ENCODE results near the gene WWOX. TPM values are rescaled to one million over a fixed set of nuclear protein-coding genes. Genes with fewer than 3 reads are reported as not detected.

The WWOX gene
- total RNA-seq, 1 donor, result 8.2 TPM

- no peak for TF ChIP-seq CTCF (IDR thresholded peaks at IDR 0.05; ENCODE audit: insufficient read depth, low read depth, low read length)
- DNase-seq (ENCODE audit: low read depth), result no peak
- H3K4me3 ChIP-seq (ENCODE audit: low read depth, low read length), result no peak overlapping the region
Measured at GRCh38 chr16:78137179-78137578, 37.7 kb downstream of the WWOX start.

GRCh38 chr16:78137782-78138616 is 38.5 kb downstream of the WWOX start:
- no peak for DNase-seq (ENCODE audit: low read depth)
- no peak overlapping the region for H3K4me3 ChIP-seq (ENCODE audit: low read depth, low read length)
- TF ChIP-seq CTCF (IDR thresholded peaks at IDR 0.05; ENCODE audit: insufficient read depth, low read depth, low read length), result no peak

GRCh38 chr16:78140818-78141466 is 41.5 kb downstream of the WWOX start:
- TF ChIP-seq CTCF (IDR thresholded peaks at IDR 0.05; ENCODE audit: insufficient read depth, low read depth, low read length), result no peak
- DNase-seq (ENCODE audit: low read depth), result no peak
- no peak overlapping the region for H3K4me3 ChIP-seq (ENCODE audit: low read depth, low read length)

- no peak for DNase-seq (ENCODE audit: low read depth)
- no peak overlapping the region for H3K4me3 ChIP-seq (ENCODE audit: low read depth, low read length)
- TF ChIP-seq CTCF (IDR thresholded peaks at IDR 0.05; ENCODE audit: insufficient read depth, low read depth, low read length), result no peak
Measured at GRCh38 chr16:78142788-78143187, 43.3 kb downstream of the WWOX start.

GRCh38 chr16:78146807-78147206 is 47.4 kb downstream of the WWOX start:
- no peak for TF ChIP-seq CTCF (IDR thresholded peaks at IDR 0.05; ENCODE audit: insufficient read depth, low read depth, low read length)
- no peak overlapping the region for H3K4me3 ChIP-seq (ENCODE audit: low read depth, low read length)
- no peak for DNase-seq (ENCODE audit: low read depth)

GRCh38 chr16:78147911-78148401 is 48.5 kb downstream of the WWOX start:
- no peak overlapping the region for H3K4me3 ChIP-seq (ENCODE audit: low read depth, low read length)
- DNase-seq (ENCODE audit: low read depth), result no peak
- TF ChIP-seq CTCF (IDR thresholded peaks at IDR 0.05; ENCODE audit: insufficient read depth, low read depth, low read length), result no peak
